ENCODE data around the gene FHL3. TPM values are rescaled to one million over a fixed set of nuclear protein-coding genes. Genes with fewer than 3 reads are reported as not detected.

FHL3 gene
- total RNA-seq, 4 donors from 2014 or later, result 19.1 to 46.4 (median 35.1) TPM

GRCh38 chr1:37954316-37954971, 50.9 kb downstream of the FHL3 start:
- Histone ChIP-seq H3K27me3 (no peaks in the 10 kb centered on the region), H3K9me3 (no peaks in the 10 kb centered on the region), H3K36me3 (peaks cover 36% of the 10 kb centered on the region), H3K4me1 (no peaks in the 10 kb centered on the region), H3K27ac (no peak overlapping the region), H3K4me3 (no peak overlapping the region)
- 73% methylated on average over 3 of the region's 3 CpGs for WGBS
- TF ChIP-seq, protein P1, sequence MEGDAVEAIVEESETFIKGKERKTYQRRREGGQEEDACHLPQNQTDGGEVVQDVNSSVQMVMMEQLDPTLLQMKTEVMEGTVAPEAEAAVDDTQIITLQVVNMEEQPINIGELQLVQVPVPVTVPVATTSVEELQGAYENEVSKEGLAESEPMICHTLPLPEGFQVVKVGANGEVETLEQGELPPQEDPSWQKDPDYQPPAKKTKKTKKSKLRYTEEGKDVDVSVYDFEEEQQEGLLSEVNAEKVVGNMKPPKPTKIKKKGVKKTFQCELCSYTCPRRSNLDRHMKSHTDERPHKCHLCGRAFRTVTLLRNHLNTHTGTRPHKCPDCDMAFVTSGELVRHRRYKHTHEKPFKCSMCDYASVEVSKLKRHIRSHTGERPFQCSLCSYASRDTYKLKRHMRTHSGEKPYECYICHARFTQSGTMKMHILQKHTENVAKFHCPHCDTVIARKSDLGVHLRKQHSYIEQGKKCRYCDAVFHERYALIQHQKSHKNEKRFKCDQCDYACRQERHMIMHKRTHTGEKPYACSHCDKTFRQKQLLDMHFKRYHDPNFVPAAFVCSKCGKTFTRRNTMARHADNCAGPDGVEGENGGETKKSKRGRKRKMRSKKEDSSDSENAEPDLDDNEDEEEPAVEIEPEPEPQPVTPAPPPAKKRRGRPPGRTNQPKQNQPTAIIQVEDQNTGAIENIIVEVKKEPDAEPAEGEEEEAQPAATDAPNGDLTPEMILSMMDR (IDR thresholded peaks at IDR 0.05), result no peak
- no peak for TF ChIP-seq POLR2A (IDR thresholded peaks at IDR 0.05)
- TF ChIP-seq POLR2AphosphoS5 (IDR thresholded peaks at IDR 0.05), result no peak
- no peak for TF ChIP-seq EP300 (IDR thresholded peaks at IDR 0.05)
- no peak for DNase-seq (ENCODE audit: low spot score in 2 of 2)

DNA sequence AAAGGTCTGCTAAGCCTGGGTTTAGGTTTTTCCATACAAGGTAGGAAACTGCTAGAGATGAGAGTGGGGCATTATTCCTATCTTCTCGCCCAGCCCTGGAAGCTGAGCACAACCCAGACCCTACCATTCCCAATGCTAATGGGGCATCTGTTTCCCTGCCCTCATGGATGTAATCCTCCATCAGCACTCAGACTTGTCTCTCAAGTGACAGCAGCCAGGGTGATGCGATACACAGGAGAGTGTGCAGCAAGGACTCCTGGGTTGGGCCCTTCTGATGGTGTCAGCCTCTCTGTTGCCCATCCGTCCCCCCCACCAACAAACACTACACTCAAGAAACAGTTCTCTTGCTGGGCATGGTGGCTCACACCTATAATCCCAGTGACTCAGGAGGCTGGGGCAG, 52.6 kb downstream of the FHL3 start:
- WGBS, result 74% methylated on average over 3 of the region's 3 CpGs

GRCh38 chr1:37951783-37952624, 53.3 kb downstream of the FHL3 start:
- H3K9me3 ChIP-seq, result no peaks in the 10 kb centered on the region
- H3K27ac ChIP-seq, result no peak overlapping the region
- no peak for DNase-seq (ENCODE audit: low spot score in 2 of 2)
- no peak overlapping the region for H3K4me3 ChIP-seq
- 79% methylated on average over 4 of the region's 4 CpGs for WGBS
- H3K4me1 ChIP-seq, result peaks cover 3% of the 10 kb centered on the region
- H3K27me3 ChIP-seq, result no peaks in the 10 kb centered on the region
- H3K36me3 ChIP-seq, result peaks cover 11% of the 10 kb centered on the region
- TF ChIP-seq POLR2A (IDR thresholded peaks at IDR 0.05) (no peak), EP300 (IDR thresholded peaks at IDR 0.05) (no peak)
- TF ChIP-seq, protein P1 (IDR thresholded peaks at IDR 0.05), result no peak

More for the DNA sequence above, 52.6 kb downstream of the FHL3 start:
- TF ChIP-seq, protein P1 (IDR thresholded peaks at IDR 0.05), result no peak
- TF ChIP-seq EP300 (IDR thresholded peaks at IDR 0.05) (no peak), POLR2AphosphoS5 (IDR thresholded peaks at IDR 0.05) (no peak), POLR2A (IDR thresholded peaks at IDR 0.05) (no peak)
- Histone ChIP-seq H3K9me3 (no peaks in the 10 kb centered on the region), H3K27ac (no peak overlapping the region), H3K4me1 (no peaks in the 10 kb centered on the region), H3K36me3 (peaks cover 19% of the 10 kb centered on the region), H3K4me3 (no peak overlapping the region), H3K27me3 (no peaks in the 10 kb centered on the region)
- no peak for DNase-seq (ENCODE audit: low spot score in 2 of 2)

DNA sequence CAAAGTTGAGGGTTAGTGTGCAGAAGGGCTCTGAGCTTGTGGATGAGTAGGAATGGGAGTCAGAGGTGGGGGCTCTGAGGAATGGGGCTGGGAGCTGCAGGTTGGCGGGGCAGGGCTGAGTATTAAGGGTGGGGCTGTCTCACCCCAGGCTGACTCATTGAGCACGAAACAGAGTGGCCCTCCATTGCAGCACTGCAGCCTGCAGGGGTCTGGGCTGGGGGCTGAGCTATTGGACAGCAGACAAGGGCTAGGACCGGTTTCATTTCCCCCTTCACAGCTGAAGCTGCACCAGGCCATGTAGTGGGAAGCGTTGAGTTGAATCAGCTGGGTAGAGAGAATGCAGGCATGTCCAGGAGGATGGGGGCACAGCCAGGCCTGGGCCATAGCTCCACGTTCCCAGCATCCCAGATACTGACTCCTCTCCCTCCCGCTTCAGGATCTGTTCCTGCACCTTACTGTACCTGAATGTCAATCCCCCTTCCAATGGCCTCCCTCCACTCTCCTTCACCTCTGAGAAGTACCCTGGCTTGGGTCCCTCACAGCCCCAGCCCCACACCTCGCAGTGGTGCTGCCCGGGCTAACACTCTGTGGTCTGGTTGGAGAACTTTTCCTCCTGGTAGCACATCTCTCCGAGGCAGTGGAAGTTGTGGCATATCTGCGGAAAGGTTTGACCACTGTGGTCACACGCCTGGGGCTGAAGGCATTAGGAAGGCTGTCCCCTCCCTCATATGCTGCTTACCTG, 54.1 kb downstream of the FHL3 start:
- peaks cover 5% of the 10 kb centered on the region for H3K4me1 ChIP-seq
- TF ChIP-seq POLR2A (IDR thresholded peaks at IDR 0.05), result no peak
- no peak for TF ChIP-seq EP300 (IDR thresholded peaks at IDR 0.05)
- no peak for TF ChIP-seq POLR2AphosphoS5 (IDR thresholded peaks at IDR 0.05)
- TF ChIP-seq, protein P1 (IDR thresholded peaks at IDR 0.05), result no peak
- H3K27ac ChIP-seq, result no peak overlapping the region
- no peak overlapping the region for H3K4me3 ChIP-seq
- H3K36me3 ChIP-seq, result peaks cover 4% of the 10 kb centered on the region
- 83% methylated on average over 7 of the region's 11 CpGs for WGBS
- no peaks in the 10 kb centered on the region for H3K27me3 ChIP-seq
- DNase-seq (ENCODE audit: low spot score in 2 of 2), result no peak
- no peaks in the 10 kb centered on the region for H3K9me3 ChIP-seq

All from suprapubic skin (tissue), 4 donors.